ENCODE measurements around the gene SBNO2. TPM values are rescaled to one million over a fixed set of nuclear protein-coding genes. Genes with fewer than 3 reads are reported as not detected.

SBNO2 gene
- total and polyA plus RNA-seq, 7 experiments from 2014 or later = 1.7 to 137 (median 93.5) TPM

- no peak overlapping the region for H3K4me3 ChIP-seq (ENCODE audit: low read length)
- ChIA-PET POLR2A (interaction anchor here (0.6 to 38.6 kb wide), 6 partner anchors 1 to 177 kb away, joined by 3 to 2022 read pairs (median 6); partner anchors contain the start of genes ARHGAP45, CIRBP, CNN2 and GPX4), CTCF (interaction anchor here (0.6 kb wide), 1 partner anchor 102 kb away, joined by 6 read pairs; no protein-coding TSS in a partner anchor)
- no peaks in the 10 kb centered on the region for H3K9me3 ChIP-seq (ENCODE audit: control insufficient read depth in 2 of 3, low read length in 3 of 3)
- H3K36me3 ChIP-seq (ENCODE audit: control insufficient read depth in 2 of 3, insufficient read depth in 3 of 3, low read length in 3 of 3) = peaks cover 0 to 53% (median under 1%) of the 10 kb centered on the region in 3 experiments
- Mint-ChIP-seq H3K4me1 (peaks cover 15 to 61% (median 39%) of the 10 kb centered on the region in 7 donors), H3K27me3 (no peaks in the 10 kb centered on the region), H3K9me3 (peaks cover 0 to 6% (median 0%) of the 10 kb centered on the region in 11 donors), H3K27ac (no peak overlapping the region), H3K4me3 (peak overlapping the region in 1 of 10 donors; percentile 51), H3K36me3 (peaks cover 0 to 12% (median 4%) of the 10 kb centered on the region in 5 donors)
- ATAC-seq (no peak), DNase-seq (no peak)
- intact Hi-C loops (cut with micrococcal nuclease) = no loop called here
- no peaks in the 10 kb centered on the region for H3K27me3 ChIP-seq (ENCODE audit: control insufficient read depth in 2 of 2, insufficient read depth in 2 of 2, low read length in 2 of 2)
- no peak overlapping the region for H3K27ac ChIP-seq (ENCODE audit: low read depth, low read length)
- H3K4me1 ChIP-seq (ENCODE audit: control insufficient read depth in 2 of 2, insufficient read depth in 2 of 2, low read length in 2 of 2) = peaks cover 39 to 45% of the 10 kb centered on the region in 2 donors
These were observed 82.4 kb downstream of the SBNO2 start for GRCh38 chr19:1091544-1092175.

GRCh38 chr19:1090731-1091543 lies 83.1 kb downstream of the SBNO2 start:
- peaks cover 5 to 58% (median 5%) of the 10 kb centered on the region in 3 experiments for H3K36me3 ChIP-seq (ENCODE audit: control insufficient read depth in 2 of 3, insufficient read depth in 3 of 3, low read length in 3 of 3)
- H3K27me3 ChIP-seq (ENCODE audit: control insufficient read depth in 2 of 2, insufficient read depth in 2 of 2, low read length in 2 of 2) = no peaks in the 10 kb centered on the region
- peak in 2 of 9 donors; percentile 13 to 26 for DNase-seq
- H3K4me1 ChIP-seq (ENCODE audit: control insufficient read depth in 2 of 2, insufficient read depth in 2 of 2, low read length in 2 of 2) = peaks cover 41 to 45% of the 10 kb centered on the region in 2 donors
- H3K9me3 ChIP-seq (ENCODE audit: control insufficient read depth in 2 of 3, low read length in 3 of 3) = no peaks in the 10 kb centered on the region
- peaks cover 0 to 8% (median 0%) of the 10 kb centered on the region in 11 donors for H3K9me3 Mint-ChIP-seq
- no peaks in the 10 kb centered on the region for H3K27me3 Mint-ChIP-seq
- H3K27ac ChIP-seq (ENCODE audit: low read depth, low read length) = no peak overlapping the region
- peaks cover 0 to 12% (median 4%) of the 10 kb centered on the region in 5 donors for H3K36me3 Mint-ChIP-seq
- peak overlapping the region in 4 of 9 donors; percentile 25 to 68 (median 46) for H3K27ac Mint-ChIP-seq
- no peak for ATAC-seq
- POLR2A ChIA-PET = interaction anchor here (0.6 to 38.6 kb wide), 9 partner anchors 1 to 178 kb away, joined by 3 to 2022 read pairs (median 5); partner anchors contain the start of genes ABCA7, ARHGAP45, CIRBP and CNN2
- peak overlapping the region in 1 of 10 donors; percentile 32 for H3K4me3 Mint-ChIP-seq
- peaks cover 15 to 59% (median 37%) of the 10 kb centered on the region in 7 donors for H3K4me1 Mint-ChIP-seq
- CTCF ChIA-PET = interaction anchor here (0.6 to 2.0 kb wide), 2 partner anchors 11 to 103 kb away, joined by 6 to 11 read pairs; no protein-coding TSS in a partner anchor
- intact Hi-C loops (cut with micrococcal nuclease) = no loop called here
- no peak overlapping the region for H3K4me3 ChIP-seq (ENCODE audit: low read length)

GRCh38 chr19:1089891-1090290 lies 84.2 kb downstream of the SBNO2 start:
- Mint-ChIP-seq H3K9me3 (peaks cover 0 to 10% (median 0%) of the 10 kb centered on the region in 11 donors), H3K36me3 (peaks cover 3 to 18% (median 8%) of the 10 kb centered on the region in 5 donors), H3K27me3 (no peaks in the 10 kb centered on the region), H3K27ac (peak overlapping the region in 3 of 9 donors; percentile 54 to 78 (median 78)), H3K4me3 (peak overlapping the region in 3 of 10 donors; percentile 16 to 70 (median 48)), H3K4me1 (peaks cover 22 to 59% (median 37%) of the 10 kb centered on the region in 7 donors)
- Histone ChIP-seq H3K36me3 (ENCODE audit: control insufficient read depth in 2 of 3, insufficient read depth in 3 of 3, low read length in 3 of 3) (peaks cover 5 to 66% (median 8%) of the 10 kb centered on the region in 3 experiments), H3K27ac (ENCODE audit: low read depth, low read length) (no peak overlapping the region), H3K27me3 (ENCODE audit: control insufficient read depth in 2 of 2, insufficient read depth in 2 of 2, low read length in 2 of 2) (no peaks in the 10 kb centered on the region), H3K4me3 (ENCODE audit: low read length) (no peak overlapping the region), H3K9me3 (ENCODE audit: control insufficient read depth in 2 of 3, low read length in 3 of 3) (no peaks in the 10 kb centered on the region), H3K4me1 (ENCODE audit: control insufficient read depth in 2 of 2, insufficient read depth in 2 of 2, low read length in 2 of 2) (peaks cover 35 to 39% of the 10 kb centered on the region in 2 donors)
- CTCF ChIA-PET = interaction anchor here (0.8 to 2.0 kb wide), 3 partner anchors 10 to 32 kb away, joined by 3 to 11 read pairs (median 3); no protein-coding TSS in a partner anchor
- POLR2A ChIA-PET = interaction anchor here (1.0 to 38.6 kb wide), 6 partner anchors 0 to 65 kb away, joined by 5 to 2022 read pairs (median 264); partner anchors contain the start of genes ABCA7, ARHGAP45, CNN2 and GPX4
- DNase-seq (peak in 4 of 9 donors; percentile 25 to 38 (median 32)), ATAC-seq (peak; percentile 24)
- intact Hi-C loops (cut with micrococcal nuclease) = no loop called here

- Mint-ChIP-seq H3K4me3 (peak overlapping the region in 5 of 10 donors; percentile 12 to 70 (median 58)), H3K36me3 (peaks cover 5 to 23% (median 9%) of the 10 kb centered on the region in 5 donors), H3K4me1 (peaks cover 27 to 63% (median 41%) of the 10 kb centered on the region in 7 donors), H3K27me3 (no peaks in the 10 kb centered on the region), H3K27ac (peak overlapping the region in 7 of 9 donors; percentile 18 to 98 (median 74)), H3K9me3 (peaks cover 0 to 10% (median 0%) of the 10 kb centered on the region in 11 donors)
- no peaks in the 10 kb centered on the region for H3K9me3 ChIP-seq (ENCODE audit: control insufficient read depth in 2 of 3, low read length in 3 of 3)
- CTCF ChIA-PET = interaction anchor here (0.6 to 2.1 kb wide), 8 partner anchors 9 to 105 kb away, joined by 3 to 11 read pairs (median 4); no protein-coding TSS in a partner anchor
- ATAC-seq = no peak
- H3K36me3 ChIP-seq (ENCODE audit: control insufficient read depth in 2 of 3, insufficient read depth in 3 of 3, low read length in 3 of 3) = peaks cover 10 to 69% (median 14%) of the 10 kb centered on the region in 3 experiments
- intact Hi-C loops (cut with micrococcal nuclease) = no loop called here
- no peak overlapping the region for H3K4me3 ChIP-seq (ENCODE audit: low read length)
- H3K27me3 ChIP-seq (ENCODE audit: control insufficient read depth in 2 of 2, insufficient read depth in 2 of 2, low read length in 2 of 2) = no peaks in the 10 kb centered on the region
- H3K4me1 ChIP-seq (ENCODE audit: control insufficient read depth in 2 of 2, insufficient read depth in 2 of 2, low read length in 2 of 2) = peaks cover 32 to 38% of the 10 kb centered on the region in 2 donors
- POLR2A ChIA-PET = interaction anchor here (0.5 to 38.6 kb wide), 8 partner anchors 1 to 93 kb away, joined by 3 to 2022 read pairs (median 24); partner anchors contain the start of genes ABCA7, ARHGAP45, CNN2 and GPX4
- peak overlapping the region; percentile 84 for H3K27ac ChIP-seq (ENCODE audit: low read depth, low read length)
- DNase-seq = peak in 1 of 9 donors; percentile 29
These were observed 84.8 kb downstream of the SBNO2 start for GRCh38 chr19:1089126-1089771.

DNA sequence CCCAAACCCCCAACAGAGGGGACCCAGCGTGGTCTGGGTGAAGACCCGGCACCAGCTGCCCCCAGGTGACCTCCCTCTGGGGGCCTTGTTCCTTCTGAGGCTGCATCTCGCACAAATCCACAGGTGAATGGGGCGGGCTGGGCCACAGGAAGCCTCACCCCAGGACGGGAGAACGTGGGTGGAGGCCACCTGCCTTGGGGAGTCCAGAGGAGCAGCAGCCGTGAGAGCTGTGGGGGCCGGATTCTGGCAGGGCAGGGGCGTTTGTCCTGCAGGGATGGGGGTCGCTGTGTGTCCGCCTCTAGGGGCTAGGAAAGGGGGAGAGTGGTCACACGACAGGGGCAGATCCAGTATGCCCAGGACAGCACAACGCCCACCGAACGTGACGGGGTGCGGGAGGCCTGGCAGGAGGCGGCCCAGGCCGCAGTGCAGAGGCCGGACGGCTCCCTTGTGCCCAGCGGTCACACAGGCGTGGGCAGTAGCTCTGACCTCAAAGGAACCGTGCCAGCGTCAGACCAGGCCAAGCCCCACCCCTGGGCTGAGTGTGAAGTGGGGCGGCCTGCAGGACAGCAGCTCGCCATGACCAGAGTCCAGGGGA lies 85.6 kb downstream of the SBNO2 start:
- peaks cover 15 to 75% (median 16%) of the 10 kb centered on the region in 3 experiments for H3K36me3 ChIP-seq (ENCODE audit: control insufficient read depth in 2 of 3, insufficient read depth in 3 of 3, low read length in 3 of 3)
- intact Hi-C loops (cut with micrococcal nuclease) = loop anchor here in 1 of 2 donors (1.0 kb wide), 3 partner anchors 11 to 31 kb away; no protein-coding TSS in a partner anchor
- CTCF ChIA-PET = interaction anchor here (0.6 to 2.8 kb wide), 7 partner anchors 10 to 106 kb away, joined by 3 to 11 read pairs (median 4); no protein-coding TSS in a partner anchor
- peaks cover 5 to 23% (median 10%) of the 10 kb centered on the region in 5 donors for H3K36me3 Mint-ChIP-seq
- peaks cover 28 to 30% of the 10 kb centered on the region in 2 donors for H3K4me1 ChIP-seq (ENCODE audit: control insufficient read depth in 2 of 2, insufficient read depth in 2 of 2, low read length in 2 of 2)
- no peaks in the 10 kb centered on the region for H3K27me3 Mint-ChIP-seq
- peak in 4 of 9 donors; percentile 31 to 58 (median 56) for DNase-seq
- no peak overlapping the region for H3K4me3 ChIP-seq (ENCODE audit: low read length)
- H3K9me3 ChIP-seq (ENCODE audit: control insufficient read depth in 2 of 3, low read length in 3 of 3) = no peaks in the 10 kb centered on the region
- POLR2A ChIA-PET = interaction anchor here (0.6 to 38.6 kb wide), 11 partner anchors 2 to 152 kb away, joined by 3 to 2022 read pairs (median 7); partner anchors contain the start of genes ABCA7, ARHGAP45, CNN2 and GPX4
- peak overlapping the region; percentile 84 for H3K27ac ChIP-seq (ENCODE audit: low read depth, low read length)
- peak overlapping the region in 9 of 10 donors; percentile 7 to 73 (median 69) for H3K4me3 Mint-ChIP-seq
- peak; percentile 13 for ATAC-seq
- peaks cover 0 to 10% (median 0%) of the 10 kb centered on the region in 11 donors for H3K9me3 Mint-ChIP-seq
- H3K4me1 Mint-ChIP-seq = peaks cover 32 to 62% (median 42%) of the 10 kb centered on the region in 7 donors
- H3K27ac Mint-ChIP-seq = peak overlapping the region; percentile 55 to 98 (median 83)
- no peaks in the 10 kb centered on the region for H3K27me3 ChIP-seq (ENCODE audit: control insufficient read depth in 2 of 2, insufficient read depth in 2 of 2, low read length in 2 of 2)

Measured in naive thymus-derived CD4-positive, alpha-beta T cell (primary cell).